HepG2 (cell line): ENCODE results near the gene TGFBI. TPM values are rescaled to one million over a fixed set of nuclear protein-coding genes. Genes with fewer than 3 reads are reported as not detected.

ENCODE experiments used
- AHDC1 ChIP-seq: sonication (generic); formaldehyde crosslinking; IDR thresholded peaks from 2 replicates; pipeline ENCODE4 v1.5.1; 2020; ENCODE audit warnings: mild to moderate bottlenecking, missing genetic modification reagents, borderline replicate concordance
- FOXK2 ChIP-seq: fragments of 450-650 bp; IDR thresholded peaks from 2 replicates; pipeline ENCODE4 v1.6.1; 2016
- GFI1 ChIP-seq: sonication (generic); formaldehyde crosslinking; IDR thresholded peaks from 2 replicates; pipeline ENCODE4 v1.5.0; 2020; ENCODE audit warnings: missing genetic modification reagents, mild to moderate bottlenecking, borderline replicate concordance
- HINFP ChIP-seq: sonication (generic); formaldehyde crosslinking; IDR thresholded peaks from 2 replicates; pipeline ENCODE4 v1.4.0; 2020; ENCODE audit warnings: low read depth, mild to moderate bottlenecking, missing genetic modification reagents
- MAFF ChIP-seq: IDR thresholded peaks from 2 replicates; pipeline ENCODE4 v1.6.1; 2011; ENCODE audit warnings: low read depth, low read length, improper control_type of control experiment
- PATZ1 ChIP-seq: sonication (generic); formaldehyde crosslinking; IDR thresholded peaks from 2 replicates; pipeline ENCODE4 v1.4.0; 2020; ENCODE audit warnings: missing genetic modification reagents
- POGZ ChIP-seq: sonication (generic); formaldehyde crosslinking; IDR thresholded peaks from 2 replicates; pipeline ENCODE4 v1.4.0; 2020; ENCODE audit warnings: mild to moderate bottlenecking, missing genetic modification reagents
- RBFOX2 ChIP-seq: fragments of 200-400 bp; formaldehyde crosslinking; IDR thresholded peaks from 2 replicates; pipeline ENCODE4 v1.6.1; 2017; ENCODE audit warnings: low read depth, mild to moderate bottlenecking, low read length
- SIX1 ChIP-seq: sonication (generic); formaldehyde crosslinking; IDR thresholded peaks from 2 replicates; pipeline ENCODE4 v1.4.0; 2020; ENCODE audit warnings: missing genetic modification reagents, borderline replicate concordance
- ZHX2 ChIP-seq, 2 experiments: sonication (generic) in 1 of 2; formaldehyde crosslinking in 1 of 2; IDR thresholded peaks; 2 replicates each; pipeline versions ENCODE4 v1.6.1 to v1.9.0; 2014 to 2022; ENCODE audit warnings: antibody characterized with exemption in 1 of 2, borderline replicate concordance in 1 of 2, inconsistent platforms in 1 of 2, low read depth in 1 of 2, missing genetic modification reagents in 1 of 2
- ZNF232 ChIP-seq: sonication (generic); formaldehyde crosslinking; IDR thresholded peaks from 2 replicates; pipeline ENCODE4 v1.4.0; 2020; ENCODE audit warnings: missing genetic modification reagents, borderline replicate concordance
- ZNF34 ChIP-seq: sonication (generic); formaldehyde crosslinking; IDR thresholded peaks from 2 replicates; pipeline ENCODE4 v1.4.0; 2020; ENCODE audit warnings: mild to moderate bottlenecking, missing genetic modification reagents, borderline replicate concordance
- polyA plus RNA-seq, 8 experiments: library from polyadenylated mRNA; depleted of rRNA in 3 of 8; stranded (reverse) in 7 of 8; unstranded in 1 of 8; fragments of >200 nt; fragmentation: Illumina TruSeq in 4 of 8; extraction: Trizol in 4 of 8; gene quantifications; 2 replicates each; pipeline versions ENCODE4 v1.2.1 to v1.2.3, GENCODE V29; 2011 to 2016; ENCODE audit warnings: low read depth in 4 of 8, missing spikeins in 1 of 8, mixed read lengths in 1 of 8; ENCODE audit not compliant: insufficient read depth in 1 of 8
- total RNA-seq, 5 experiments: library from RNA; depleted of rRNA; stranded (reverse); fragments of >200 nt; fragmentation: Illumina TruSeq; extraction: Trizol; gene quantifications; 2 replicates each; pipeline ENCODE4 v1.2.3, GENCODE V29; 2016; ENCODE audit warnings: low read depth in 1 of 5

The TGFBI gene
- total and polyA plus RNA-seq, 2 of the 13 experiments (the other 11 are each of a cell fraction or from before 2014, with no cell fraction given) = 275 to 457 TPM

GRCh38 chr5:136053336-136054141 is 24.8 kb downstream of the TGFBI start (continued):
- TF ChIP-seq ZHX2 (IDR thresholded peaks at IDR 0.05; ENCODE audit: low read depth) (peak; percentile 67; the same call in 1 of the 2 replicates), ZHX2 (CRISPR knock-in tag; IDR thresholded peaks at IDR 0.05; ENCODE audit: borderline replicate concordance) (no peak), ZNF232 (CRISPR knock-in tag) (peak; percentile 78; the same call in 1 of the 2 replicates), PATZ1 (CRISPR knock-in tag) (peak; percentile 85), RBFOX2 (peak; percentile 57; the same call in 1 of the 2 replicates), ZNF34 (CRISPR knock-in tag) (no peak), SIX1 (CRISPR knock-in tag) (peak; percentile 76; the same call in 1 of the 2 replicates), MAFF (peak; percentile 38), HINFP (CRISPR knock-in tag) (0 out of 2 replicates have a peak, but pooled peaks have one; percentile 71), POGZ (CRISPR knock-in tag) (peak; percentile 70), FOXK2 (peak; percentile 97), GFI1 (CRISPR knock-in tag) (peak; percentile 82), AHDC1 (CRISPR knock-in tag) (peak; percentile 93)
